ENCODE measurements around the gene NCAM2. TPM values are rescaled to one million over a fixed set of nuclear protein-coding genes. Genes with fewer than 3 reads are reported as not detected.

NCAM2 gene
- polyA plus RNA-seq, 3 donors, result not detected

DNA sequence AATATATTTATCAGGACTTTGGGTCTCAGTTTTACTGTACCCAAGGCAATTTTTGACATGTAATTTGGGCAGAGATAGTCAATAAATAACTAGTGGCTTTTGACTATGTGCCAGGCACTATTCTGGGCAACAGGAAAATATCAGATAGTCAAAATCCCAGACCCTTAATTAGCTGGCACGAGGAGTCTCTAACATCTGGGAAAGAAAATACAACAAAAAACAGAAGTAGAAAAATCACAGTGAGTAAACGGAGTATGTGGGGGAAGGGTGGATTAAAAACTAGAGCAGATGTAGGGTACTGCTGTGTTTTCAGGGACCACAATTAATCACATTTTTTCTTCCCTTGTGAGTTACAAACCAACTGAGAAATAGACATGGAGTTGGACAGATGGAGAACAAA, 217.8 kb downstream of the NCAM2 start:
- Histone ChIP-seq H3K36me3 (replicated peaks in 1 of 2; ENCODE audit: control insufficient read depth in 1 of 2, insufficient read depth in 2 of 2, low read length in 2 of 2) (no peaks in the 10 kb centered on the region), H4K20me1 (ENCODE audit: insufficient read depth, low read length) (no peaks in the 10 kb centered on the region), H3K9ac (ENCODE audit: insufficient read depth, low read length, poor library complexity, severe bottlenecking) (no peak overlapping the region), H3K4me3 (replicated peaks in 1 of 3; ENCODE audit: low read depth in 2 of 3, low read length in 3 of 3) (no peak overlapping the region), H3K27ac (ENCODE audit: low read depth in 1 of 2, low read length in 2 of 2) (no peak overlapping the region), H3K79me2 (ENCODE audit: insufficient read depth, low read length) (no peaks in the 10 kb centered on the region), H2AFZ (ENCODE audit: insufficient read depth, low read depth, low read length, poor library complexity, severe bottlenecking) (no peak overlapping the region), H3K4me1 (ENCODE audit: control insufficient read depth in 1 of 2, insufficient read depth in 2 of 2, low read length in 2 of 2) (no peaks in the 10 kb centered on the region), H3K27me3 (ENCODE audit: control insufficient read depth in 2 of 2, insufficient read depth in 2 of 2, low read length in 2 of 2) (no peaks in the 10 kb centered on the region), H3K4me2 (replicated peaks; ENCODE audit: extremely low read depth, low read length, poor library complexity, severe bottlenecking) (no peak overlapping the region), H3K9me3 (replicated peaks in 1 of 2; ENCODE audit: control insufficient read depth in 1 of 2, insufficient read depth in 1 of 2, low read length in 2 of 2) (no peaks in the 10 kb centered on the region)
- intact Hi-C loops (cut with micrococcal nuclease), result no loop called here
- no peak for TF ChIP-seq CTCF (IDR thresholded peaks at IDR 0.05)
- 60% methylated on average over 1 of the region's 2 CpGs for WGBS (ENCODE audit: insufficient coverage)
- Mint-ChIP-seq H3K9me3 (peaks cover 0 to 4% (median 1%) of the 10 kb centered on the region in 7 donors), H3K27ac (no peak overlapping the region), H3K27me3 (ENCODE audit: low read depth in 3 of 3) (no peaks in the 10 kb centered on the region), H3K36me3 (no peaks in the 10 kb centered on the region), H3K4me3 (no peak overlapping the region), H3K4me1 (no peaks in the 10 kb centered on the region)
- DNase-seq, result no peak

DNA sequence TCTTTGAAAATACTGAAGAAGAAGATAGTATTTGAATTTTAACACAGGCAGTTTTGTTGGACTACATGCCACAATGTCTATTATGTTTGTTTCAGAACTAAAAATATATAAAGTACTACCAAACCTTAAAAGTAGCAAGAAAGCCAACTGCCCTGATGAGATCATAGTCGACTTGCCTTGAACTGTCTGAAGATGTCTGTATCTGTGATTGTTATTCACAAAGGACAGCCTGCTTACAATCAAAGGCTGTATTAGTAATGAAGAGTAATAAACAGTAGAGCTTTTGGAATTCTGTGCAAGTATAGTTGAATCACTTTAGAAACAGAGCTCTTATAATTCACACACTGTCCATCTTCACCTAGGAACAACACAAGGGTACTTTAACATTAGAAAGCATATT, 228.3 kb downstream of the NCAM2 start:
- TF ChIP-seq CTCF (IDR thresholded peaks at IDR 0.05), result no peak
- H3K9me3 Mint-ChIP-seq, result peaks cover 0 to 15% (median 0%) of the 10 kb centered on the region in 7 donors
- WGBS (ENCODE audit: insufficient coverage), result no CpG with 5 or more reads among the region's 1 CpG
- no peak overlapping the region for H3K4me3 Mint-ChIP-seq
- no peaks in the 10 kb centered on the region for H3K4me1 Mint-ChIP-seq
- intact Hi-C loops (cut with micrococcal nuclease), result no loop called here
- no peak overlapping the region for H3K4me3 ChIP-seq (replicated peaks in 1 of 3; ENCODE audit: low read depth in 2 of 3, low read length in 3 of 3)
- H3K4me1 ChIP-seq (ENCODE audit: control insufficient read depth in 1 of 2, insufficient read depth in 2 of 2, low read length in 2 of 2), result no peaks in the 10 kb centered on the region
- no peaks in the 10 kb centered on the region for H3K27me3 ChIP-seq (ENCODE audit: control insufficient read depth in 2 of 2, insufficient read depth in 2 of 2, low read length in 2 of 2)
- H3K4me2 ChIP-seq (replicated peaks; ENCODE audit: extremely low read depth, low read length, poor library complexity, severe bottlenecking), result no peak overlapping the region
- H3K36me3 ChIP-seq (replicated peaks in 1 of 2; ENCODE audit: control insufficient read depth in 1 of 2, insufficient read depth in 2 of 2, low read length in 2 of 2), result no peaks in the 10 kb centered on the region
- H2AFZ ChIP-seq (ENCODE audit: insufficient read depth, low read depth, low read length, poor library complexity, severe bottlenecking), result no peak overlapping the region
- no peaks in the 10 kb centered on the region for H3K79me2 ChIP-seq (ENCODE audit: insufficient read depth, low read length)
- H3K9ac ChIP-seq (ENCODE audit: insufficient read depth, low read length, poor library complexity, severe bottlenecking), result no peak overlapping the region
- no peaks in the 10 kb centered on the region for H4K20me1 ChIP-seq (ENCODE audit: insufficient read depth, low read length)
- H3K27ac ChIP-seq (ENCODE audit: low read depth in 1 of 2, low read length in 2 of 2), result no peak overlapping the region
- peaks cover 0 to 4% of the 10 kb centered on the region in 2 donors for H3K9me3 ChIP-seq (replicated peaks in 1 of 2; ENCODE audit: control insufficient read depth in 1 of 2, insufficient read depth in 1 of 2, low read length in 2 of 2)
- DNase-seq, result no peak
- no peak overlapping the region for H3K27ac Mint-ChIP-seq
- peaks cover 0 to 3% (median 0%) of the 10 kb centered on the region in 3 donors for H3K27me3 Mint-ChIP-seq (ENCODE audit: low read depth in 3 of 3)
- H3K36me3 Mint-ChIP-seq, result no peaks in the 10 kb centered on the region

Measured in CD14-positive monocyte (primary cell).